IMR-90 (cell line): ENCODE results near the gene PAFAH2. TPM values are rescaled to one million over a fixed set of nuclear protein-coding genes. Genes with fewer than 3 reads are reported as not detected.

Source experiments
- ATAC-seq: fragments of 200-7000 bp; cut with Tn5 transposase; 2 replicates; pipeline ENCODE4 v1.9.1; 2020; ENCODE audit warnings: low read depth, mild to moderate bottlenecking, moderate library complexity
- BruUV-seq: library from RNA; stranded (reverse); fragments of 400-500 nt; replicated peaks from 2 replicates; lab custom pipeline; 2021; lab: Mats Ljungman, UMichigan
- CTCF ChIA-PET: fragments of 300-600 bp; formaldehyde crosslinking; extraction: SDS; loops from one replicate; lab custom pipeline; 2021; ENCODE audit warnings: antibody characterized with exemption; lab: Yijun Ruan, JAX
- POLR2A ChIA-PET: fragments of 300-600 bp; sonication (Branson Sonifier 250); formaldehyde crosslinking; loops from one replicate; lab custom pipeline; 2022; ENCODE audit warnings: antibody characterized with exemption; ENCODE audit not compliant: unreplicated experiment; lab: Charles Lee
- DNase-seq: peaks from one replicate; pipeline ENCODE4 v3.0.0; 2013
- H2AFZ ChIP-seq: replicated peaks from 2 replicates; pipeline ENCODE3; 2013; ENCODE audit warnings: low read length, mild to moderate bottlenecking; ENCODE audit not compliant: poor library complexity
- H2AK5ac ChIP-seq: 2 replicates; pipeline ENCODE4 v1.6.1; 2013; ENCODE audit warnings: low read depth, low read length, inconsistent platforms
- H2AK9ac ChIP-seq: replicated peaks from 2 replicates; pipeline ENCODE3; 2013; ENCODE audit warnings: mild to moderate bottlenecking, low read depth, low read length, moderate library complexity; ENCODE audit not compliant: poor library complexity
- H2BK120ac ChIP-seq: 2 replicates; pipeline ENCODE4 v1.6.1; 2013; ENCODE audit warnings: low read depth, low read length, inconsistent platforms
- H2BK15ac ChIP-seq: 3 replicates; pipeline ENCODE4 v1.6.1; 2013; ENCODE audit warnings: low read depth, low read length, inconsistent platforms
- H2BK20ac ChIP-seq: 2 replicates; pipeline ENCODE4 v1.6.1; 2013; ENCODE audit warnings: low read depth, mild to moderate bottlenecking, inconsistent platforms, low read length, moderate library complexity
- H2BK5ac ChIP-seq: 2 replicates; pipeline ENCODE4 v1.6.1; 2013; ENCODE audit warnings: mild to moderate bottlenecking, low read depth, low read length, inconsistent platforms; ENCODE audit not compliant: poor library complexity, severe bottlenecking
- H3K14ac ChIP-seq: replicated peaks from 2 replicates; pipeline ENCODE4 v1.6.1; 2013; ENCODE audit warnings: low read depth, low read length, inconsistent platforms
- H3K18ac ChIP-seq: 2 replicates; pipeline ENCODE4 v1.6.1; 2013; ENCODE audit warnings: low read depth, low read length, control low read depth
- H3K23ac ChIP-seq: 2 replicates; pipeline ENCODE4 v1.6.1; 2013; ENCODE audit warnings: low read depth, low read length, inconsistent platforms
- H3K27ac ChIP-seq: 2 replicates; pipeline ENCODE4 v1.5.1; 2013; ENCODE audit warnings: mild to moderate bottlenecking, control low read depth, low read length; ENCODE audit not compliant: insufficient read depth
- H3K27me3 ChIP-seq: 2 replicates; pipeline ENCODE4 v1.6.1; 2013; ENCODE audit warnings: low read length; ENCODE audit not compliant: control insufficient read depth, insufficient read depth
- H3K36me3 ChIP-seq: 2 replicates; pipeline ENCODE4 v1.6.1; 2013; ENCODE audit warnings: low read length, mixed read lengths; ENCODE audit not compliant: control insufficient read depth, insufficient read depth
- H3K4ac ChIP-seq: 2 replicates; pipeline ENCODE4 v1.6.1; 2013; ENCODE audit warnings: low read depth, low read length, inconsistent platforms
- H3K4me1 ChIP-seq: 2 replicates; pipeline ENCODE4 v1.6.1; 2013; ENCODE audit warnings: low read length, mixed read lengths; ENCODE audit not compliant: control insufficient read depth, insufficient read depth
- H3K4me2 ChIP-seq: 2 replicates; pipeline ENCODE4 v1.6.1; 2013; ENCODE audit warnings: low read depth, mild to moderate bottlenecking, control low read depth, low read length, moderate library complexity
- H3K4me3 ChIP-seq: 2 replicates; pipeline ENCODE4 v1.5.1; 2013; ENCODE audit warnings: low read depth, mild to moderate bottlenecking, control low read depth, low read length, moderate library complexity; ENCODE audit not compliant: insufficient read depth
- H3K56ac ChIP-seq: 2 replicates; pipeline ENCODE4 v1.6.1; 2013; ENCODE audit warnings: low read length, inconsistent platforms; ENCODE audit not compliant: insufficient read depth; ENCODE audit errors: extremely low read depth
- H3K79me1 ChIP-seq, 2 experiments: 2 replicates each; pipeline ENCODE4 v1.6.1; 2013; ENCODE audit warnings: low read length in 2 of 2, inconsistent platforms in 1 of 2, low read depth in 1 of 2
- H3K9ac ChIP-seq: 2 replicates; pipeline ENCODE4 v1.6.1; 2013; ENCODE audit warnings: low read depth, low read length, control low read depth
- H3K9me1 ChIP-seq: 2 replicates; pipeline ENCODE4 v1.6.1; 2013; ENCODE audit warnings: low read length, inconsistent platforms; ENCODE audit not compliant: insufficient read depth
- H3K9me3 ChIP-seq: 2 replicates; pipeline ENCODE4 v1.6.1; 2013; ENCODE audit warnings: low read length; ENCODE audit not compliant: control insufficient read depth, insufficient read depth
- H4K20me1 ChIP-seq: 2 replicates; pipeline ENCODE4 v1.6.1; 2013; ENCODE audit warnings: low read length, inconsistent platforms; ENCODE audit not compliant: insufficient read depth
- H4K5ac ChIP-seq: 2 replicates; pipeline ENCODE4 v1.6.1; 2013; ENCODE audit warnings: mild to moderate bottlenecking, low read depth, low read length, control low read depth
- H4K8ac ChIP-seq, 2 experiments: 2 replicates each; pipeline ENCODE4 v1.6.1; 2013; ENCODE audit warnings: low read depth in 2 of 2, low read length in 2 of 2, control low read depth in 1 of 2, inconsistent platforms in 1 of 2
- H4K91ac ChIP-seq: 2 replicates; pipeline ENCODE4 v1.6.1; 2013; ENCODE audit warnings: low read depth, low read length, inconsistent platforms; ENCODE audit not compliant: insufficient read depth
- BHLHE40 ChIP-seq: fragments of 150-350 bp; IDR thresholded peaks from 2 replicates; pipeline ENCODE4 v1.6.1; 2016; ENCODE audit warnings: mild to moderate bottlenecking, low read depth, low read length
- CEBPB ChIP-seq: IDR thresholded peaks from 2 replicates; pipeline ENCODE4 v1.6.1; 2012; ENCODE audit warnings: low read depth, low read length, improper control_type of control experiment
- CHD1 ChIP-seq: IDR thresholded peaks from 2 replicates; pipeline ENCODE4 v1.6.1; 2012; ENCODE audit warnings: low read depth, low read length, improper control_type of control experiment
- FOS ChIP-seq: fragments of 150-350 bp; IDR thresholded peaks from 2 replicates; pipeline ENCODE4 v1.6.1; 2016; ENCODE audit warnings: low read depth, low read length
- MAZ ChIP-seq: IDR thresholded peaks from 2 replicates; pipeline ENCODE4 v1.6.1; 2012; ENCODE audit warnings: low read depth, mild to moderate bottlenecking, low read length, improper control_type of control experiment, moderate library complexity, borderline replicate concordance
- MXI1 ChIP-seq: IDR thresholded peaks from 2 replicates; pipeline ENCODE4 v1.6.1; 2012; ENCODE audit warnings: low read depth, mild to moderate bottlenecking, low read length, moderate library complexity, borderline replicate concordance
- NFE2L2 ChIP-seq: fragments of 150-350 bp; IDR thresholded peaks from 2 replicates; pipeline ENCODE4 v1.6.1; 2016; ENCODE audit warnings: low read depth, mild to moderate bottlenecking, low read length
- POLR2A ChIP-seq: IDR thresholded peaks from 2 replicates; pipeline ENCODE4 v1.6.1; 2012; ENCODE audit warnings: mild to moderate bottlenecking, low read depth, low read length
- RCOR1 ChIP-seq: IDR thresholded peaks from 2 replicates; pipeline ENCODE4 v1.6.1; 2012; ENCODE audit warnings: mild to moderate bottlenecking, low read length, improper control_type of control experiment; ENCODE audit not compliant: insufficient replicate concordance
- RFX5 ChIP-seq: IDR thresholded peaks from 2 replicates; pipeline ENCODE4 v1.8.0; 2012; ENCODE audit warnings: low read depth, mild to moderate bottlenecking, low read length, moderate library complexity
- SMC3 ChIP-seq: fragments of 150-350 bp; IDR thresholded peaks from 2 replicates; pipeline ENCODE4 v1.6.1; 2016; ENCODE audit warnings: low read depth, mild to moderate bottlenecking, antibody characterized with exemption, low read length, moderate library complexity
- USF2 ChIP-seq: fragments of 150-350 bp; IDR thresholded peaks from 2 replicates; pipeline ENCODE4 v1.6.1; 2017; ENCODE audit warnings: mild to moderate bottlenecking, antibody characterized with exemption, low read length, low read depth
- WGBS, 2 experiments: methylation state at CpG; one replicate each; pipeline versions ENCODE4 v1.1.5 to v1.1.7; 2013; ENCODE audit warnings: missing lambda C conversion rate in 2 of 2; ENCODE audit not compliant: insufficient read length in 1 of 2; ENCODE audit errors: extremely low coverage in 2 of 2; 5-methylcytosine and 5-hydroxymethylcytosine counted together
- dilution Hi-C: fragments of 300-500 bp; cut with HindIII; formaldehyde crosslinking; loops from one replicate; pipeline ENCODE4 v1.14.3; 2018; ENCODE audit warnings: low sequenced_read_pairs; ENCODE audit not compliant: unreplicated experiment
- in situ Hi-C: fragments of 300-500 bp; cut with MboI; formaldehyde crosslinking; loops from 3 replicates; pipeline ENCODE4 v1.14.3; 2019; ENCODE audit warnings: low sequenced_read_pairs, inconsistent platforms, mixed read lengths
- intact Hi-C: fragments of 100-400 bp; cut with micrococcal nuclease; formaldehyde crosslinking; loops from 2 replicates; pipeline ENCODE4 v1.10.0; 2022
- polyA plus RNA-seq, 3 experiments: library from polyadenylated mRNA; depleted of rRNA; stranded (reverse); fragments of >200 nt; gene quantifications; 2 replicates each; pipeline ENCODE4 v1.2.3, GENCODE V29; 2012; ENCODE audit warnings: low replicate concordance in 1 of 3
- total RNA-seq: library from RNA; depleted of rRNA; stranded (reverse); fragments of >200 nt; gene quantifications from 2 replicates; pipeline ENCODE4 v1.2.3, GENCODE V29; 2012
- TF ChIP-seq, protein P1 (sequence below): fragments of 150-350 bp; IDR thresholded peaks from 2 replicates; pipeline ENCODE4 v1.6.1; 2016; ENCODE audit warnings: low read depth, mild to moderate bottlenecking, low read length, moderate library complexity, borderline replicate concordance

PAFAH2 gene
- total and polyA plus RNA-seq, 2 of the 4 experiments (the other 2 are of a cell fraction): 8.3 to 12.2 TPM

GRCh38 chr1:26032656-26033357 is 34.9 kb upstream of the PAFAH2 start (continued):
- TF ChIP-seq USF2 (no peak), RFX5 (no peak)

DNA sequence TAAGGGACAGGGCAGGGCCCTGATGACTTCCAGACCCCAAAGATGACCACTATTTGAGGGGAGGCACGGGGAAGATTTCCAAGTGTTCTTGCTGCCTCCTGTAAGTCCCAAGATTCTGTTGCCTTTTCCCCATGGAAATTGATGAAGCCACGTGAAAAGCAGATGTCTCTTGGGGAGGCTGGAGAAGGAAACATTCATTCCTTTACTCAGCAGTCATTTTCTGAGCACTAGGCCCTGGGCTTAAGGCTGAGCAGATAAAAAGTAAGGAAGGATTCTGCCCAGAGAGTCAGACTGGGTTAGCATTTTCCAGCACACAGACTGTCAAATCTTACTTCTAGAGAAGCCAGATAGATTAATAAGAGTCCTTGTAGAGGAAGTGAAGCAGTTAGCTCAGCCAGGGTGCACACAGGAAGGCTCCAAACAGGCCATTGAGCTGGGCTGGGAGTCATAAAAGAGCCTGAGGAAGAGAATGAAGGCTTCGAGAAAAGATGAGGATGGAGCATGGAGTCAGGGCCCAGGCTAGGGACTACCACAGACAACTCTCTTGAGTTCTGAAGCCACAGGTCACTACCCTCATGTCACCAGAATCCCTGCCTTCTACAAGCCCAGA is 33.9 kb upstream of the PAFAH2 start:
- peak; percentile 66 for DNase-seq
- no CpG with 5 or more reads among the region's 3 CpGs for WGBS, 2 experiments
- Histone ChIP-seq H3K9me3 (no peaks in the 10 kb centered on the region), H4K5ac (no peak overlapping the region), H3K27me3 (peaks cover 3% of the 10 kb centered on the region; the same call in 1 of the 2 replicates), H2AFZ (no peak overlapping the region), H3K56ac (no peak overlapping the region), H2BK120ac (no peak overlapping the region), H2AK9ac (no peak overlapping the region), H4K20me1 (no peaks in the 10 kb centered on the region), H3K79me1 (no peaks in the 10 kb centered on the region), H3K4ac (no peak overlapping the region), H2BK15ac (no peak overlapping the region), H3K4me1 (peaks cover 6% of the 10 kb centered on the region), H3K36me3 (no peaks in the 10 kb centered on the region), H3K4me3 (no peak overlapping the region), H2BK20ac (no peak overlapping the region), H3K9ac (no peak overlapping the region), H3K9me1 (0 out of 2 replicates have a peak, but pooled peaks cover 3% of the 10 kb centered on the region), H3K14ac (no peak overlapping the region), H3K18ac (no peak overlapping the region), H4K8ac (no peak overlapping the region), H3K27ac (no peak overlapping the region), H3K23ac (no peak overlapping the region), H2BK5ac (no peak overlapping the region), H4K91ac (no peak overlapping the region), H2AK5ac (no peak overlapping the region), H3K4me2 (no peak overlapping the region)
- in situ Hi-C loops (no loop called here), dilution Hi-C loops (no loop called here), intact Hi-C loops (no loop called here)
- ChIA-PET CTCF (interaction anchor here (1.4 kb wide), 1 partner anchor 136 kb away, joined by 4 read pairs; no protein-coding TSS in a partner anchor), POLR2A (no interaction called here)
- no peak for ATAC-seq
- BruUV-seq: no TSS peak
- TF ChIP-seq NFE2L2 (no peak), SMC3 (no peak), CHD1 (no peak), RCOR1 (no peak), FOS (no peak), RFX5 (no peak), MAZ (no peak), USF2 (no peak), POLR2A (no peak), MXI1 (no peak), CEBPB (no peak), BHLHE40 (no peak)
- TF ChIP-seq, protein P1, sequence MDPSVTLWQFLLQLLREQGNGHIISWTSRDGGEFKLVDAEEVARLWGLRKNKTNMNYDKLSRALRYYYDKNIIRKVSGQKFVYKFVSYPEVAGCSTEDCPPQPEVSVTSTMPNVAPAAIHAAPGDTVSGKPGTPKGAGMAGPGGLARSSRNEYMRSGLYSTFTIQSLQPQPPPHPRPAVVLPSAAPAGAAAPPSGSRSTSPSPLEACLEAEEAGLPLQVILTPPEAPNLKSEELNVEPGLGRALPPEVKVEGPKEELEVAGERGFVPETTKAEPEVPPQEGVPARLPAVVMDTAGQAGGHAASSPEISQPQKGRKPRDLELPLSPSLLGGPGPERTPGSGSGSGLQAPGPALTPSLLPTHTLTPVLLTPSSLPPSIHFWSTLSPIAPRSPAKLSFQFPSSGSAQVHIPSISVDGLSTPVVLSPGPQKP: no peak
